ENCODE results near the gene SYCP3.

DNA sequence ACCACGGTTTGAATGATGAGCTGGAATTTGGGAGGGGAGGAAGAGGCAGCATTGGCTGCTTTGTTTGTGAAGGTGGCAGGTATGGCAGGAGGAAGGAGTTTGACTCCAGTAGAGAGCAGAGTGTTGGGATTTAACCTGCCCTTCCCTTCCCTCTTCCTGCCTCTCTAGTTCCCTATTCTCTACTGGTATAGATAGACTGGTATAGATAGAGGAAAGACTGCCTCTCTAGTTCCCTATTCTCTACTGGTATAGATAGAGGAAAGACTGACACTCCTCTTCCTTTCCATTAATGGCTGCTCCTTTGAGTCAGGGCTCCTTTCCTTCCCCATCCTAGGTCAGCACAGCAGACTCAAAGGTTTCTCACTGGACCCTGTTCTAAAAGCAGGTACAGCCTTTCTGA lies 8.4 kb upstream of the SYCP3 start:
- TF ChIP-seq, protein P1, sequence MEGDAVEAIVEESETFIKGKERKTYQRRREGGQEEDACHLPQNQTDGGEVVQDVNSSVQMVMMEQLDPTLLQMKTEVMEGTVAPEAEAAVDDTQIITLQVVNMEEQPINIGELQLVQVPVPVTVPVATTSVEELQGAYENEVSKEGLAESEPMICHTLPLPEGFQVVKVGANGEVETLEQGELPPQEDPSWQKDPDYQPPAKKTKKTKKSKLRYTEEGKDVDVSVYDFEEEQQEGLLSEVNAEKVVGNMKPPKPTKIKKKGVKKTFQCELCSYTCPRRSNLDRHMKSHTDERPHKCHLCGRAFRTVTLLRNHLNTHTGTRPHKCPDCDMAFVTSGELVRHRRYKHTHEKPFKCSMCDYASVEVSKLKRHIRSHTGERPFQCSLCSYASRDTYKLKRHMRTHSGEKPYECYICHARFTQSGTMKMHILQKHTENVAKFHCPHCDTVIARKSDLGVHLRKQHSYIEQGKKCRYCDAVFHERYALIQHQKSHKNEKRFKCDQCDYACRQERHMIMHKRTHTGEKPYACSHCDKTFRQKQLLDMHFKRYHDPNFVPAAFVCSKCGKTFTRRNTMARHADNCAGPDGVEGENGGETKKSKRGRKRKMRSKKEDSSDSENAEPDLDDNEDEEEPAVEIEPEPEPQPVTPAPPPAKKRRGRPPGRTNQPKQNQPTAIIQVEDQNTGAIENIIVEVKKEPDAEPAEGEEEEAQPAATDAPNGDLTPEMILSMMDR (IDR thresholded peaks at IDR 0.05): no peak
- no peak for TF ChIP-seq POLR2A (IDR thresholded peaks at IDR 0.05)
